Endothelial cell of umbilical vein (primary cell): ENCODE data around the gene PTGFR. TPM values are rescaled to one million over a fixed set of nuclear protein-coding genes. Genes with fewer than 3 reads are reported as not detected.

ENCODE experiments used
- BruUV-seq: library from RNA; stranded (reverse); fragments of 400-500 nt; replicated peaks from 2 replicates; lab custom pipeline; 2021; lab: Mats Ljungman, UMichigan
- CTCF ChIA-PET: fragments of 300-600, 350-600 bp; sonication (Branson Sonifier 250); formaldehyde crosslinking; loops from one replicate; lab custom pipeline; 2021; ENCODE audit warnings: antibody characterized with exemption, inconsistent platforms; lab: Charles Lee
- POLR2A ChIA-PET: fragments of 300-600, 350-600 bp; sonication (Branson Sonifier 250); formaldehyde crosslinking; loops from one replicate; lab custom pipeline; 2021; ENCODE audit warnings: antibody characterized with exemption, inconsistent platforms; lab: Charles Lee
- DNase-seq: peaks from one replicate; pipeline ENCODE4 v3.0.0-alpha.2; 2011; ENCODE audit warnings: low read depth, low spot score
- FAIRE-seq: peaks from 2 replicates; lab custom pipeline; 2011; peaks lifted over from hg19 to GRCh38; lab: Jason Lieb, UNC
- H2AFZ ChIP-seq: 2 replicates; pipeline ENCODE4 v1.6.0; 2012; ENCODE audit warnings: low read depth, low read length, control low read depth, inconsistent platforms
- H3K27ac ChIP-seq: 2 replicates; pipeline ENCODE4 v1.5.1; 2011; ENCODE audit warnings: low read depth, mild to moderate bottlenecking, control low read depth, low read length, moderate library complexity; ENCODE audit not compliant: insufficient read depth
- H3K27me3 ChIP-seq, 2 experiments: 2 replicates each; pipeline versions ENCODE4 v1.6.0 to v1.6.1; 2011; ENCODE audit warnings: low read length in 2 of 2, mixed read lengths in 1 of 2; ENCODE audit not compliant: control insufficient read depth in 2 of 2, insufficient read depth in 2 of 2
- H3K36me3 ChIP-seq, 2 experiments: 2 replicates in 1 of 2; 3 replicates in 1 of 2; pipeline ENCODE4 v1.5.1; 2011; ENCODE audit warnings: low read length in 2 of 2, mild to moderate bottlenecking in 1 of 2, moderate library complexity in 1 of 2; ENCODE audit not compliant: control insufficient read depth in 2 of 2, insufficient read depth in 2 of 2; ENCODE audit errors: extremely low read depth in 1 of 2
- H3K4me1 ChIP-seq: 3 replicates; pipeline ENCODE4 v1.5.1; 2011; ENCODE audit warnings: mild to moderate bottlenecking, low read length; ENCODE audit not compliant: control insufficient read depth, insufficient read depth; ENCODE audit errors: extremely low read depth
- H3K4me2 ChIP-seq: 2 replicates; pipeline ENCODE4 v1.6.1; 2011; ENCODE audit warnings: low read length, control low read depth, mixed read lengths; ENCODE audit not compliant: insufficient read depth
- H3K4me3 ChIP-seq, 3 experiments: fragments of 200-600 bp in 1 of 3; sonication (generic), shearing (Covaris generic) in 1 of 3; replicated peaks in 1 of 3; 2 replicates each; pipeline ENCODE4 v1.5.1; 2011 to 2016; ENCODE audit warnings: control low read depth in 3 of 3, low read length in 3 of 3, mild to moderate bottlenecking in 2 of 3, inconsistent platforms in 1 of 3, low read depth in 1 of 3, moderate library complexity in 1 of 3; ENCODE audit not compliant: insufficient read depth in 1 of 3
- H3K79me2 ChIP-seq: 2 replicates; pipeline ENCODE4 v1.6.0; 2012; ENCODE audit warnings: low read length, inconsistent platforms; ENCODE audit not compliant: control insufficient read depth, insufficient read depth
- H3K9ac ChIP-seq: replicated peaks from 2 replicates; pipeline ENCODE3; 2011; ENCODE audit warnings: low read length, control low read depth; ENCODE audit not compliant: insufficient read depth; ENCODE audit errors: extremely low read depth
- H3K9me1 ChIP-seq: replicated peaks from 3 replicates; pipeline ENCODE4 v1.6.0; 2011; ENCODE audit warnings: mild to moderate bottlenecking, low read length; ENCODE audit not compliant: control insufficient read depth, insufficient read depth; ENCODE audit errors: extremely low read depth
- H3K9me3 ChIP-seq: replicated peaks from 2 replicates; pipeline ENCODE4 v1.5.1; 2012; ENCODE audit warnings: low read length, inconsistent platforms; ENCODE audit not compliant: control insufficient read depth, insufficient read depth
- H4K20me1 ChIP-seq: replicated peaks from 2 replicates; pipeline ENCODE3; 2011; ENCODE audit warnings: mild to moderate bottlenecking, low read length; ENCODE audit not compliant: control insufficient read depth, insufficient read depth; ENCODE audit errors: extremely low read depth
- EZH2 ChIP-seq: IDR thresholded peaks from 2 replicates; pipeline ENCODE4 v1.6.1; 2012; ENCODE audit warnings: borderline replicate concordance, low read depth, mild to moderate bottlenecking, moderate library complexity, low read length, inconsistent platforms; ENCODE audit not compliant: severe bottlenecking
- FOS ChIP-seq: IDR thresholded peaks from 2 replicates; pipeline ENCODE4 v1.6.1; 2011; ENCODE audit warnings: mild to moderate bottlenecking, low read length, moderate library complexity, borderline replicate concordance; ENCODE audit not compliant: insufficient read depth
- MYC ChIP-seq: IDR thresholded peaks from one replicate; pipeline ENCODE4 v1.6.1; 2011; ENCODE audit warnings: mild to moderate bottlenecking, low read depth, low read length
- POLR2A ChIP-seq: IDR thresholded peaks from 2 replicates; pipeline ENCODE4 v1.6.1; 2012; ENCODE audit warnings: low read depth, mild to moderate bottlenecking, control low read depth, low read length
- POLR2AphosphoS5 ChIP-seq: IDR thresholded peaks from 2 replicates; pipeline ENCODE4 v1.6.1; 2012; ENCODE audit warnings: low read depth, mild to moderate bottlenecking, control low read depth, low read length, moderate library complexity; ENCODE audit not compliant: insufficient read depth
- dilution Hi-C: fragments of 300-500 bp; cut with MboI; formaldehyde crosslinking; loops from one replicate; pipeline ENCODE4 v1.15.0; 2019; ENCODE audit warnings: low sequenced_read_pairs; ENCODE audit not compliant: extremely low pct_ligation_motif_present
- intact Hi-C: fragments of 100-400 bp; cut with micrococcal nuclease; formaldehyde crosslinking; loops from one replicate; pipeline ENCODE4 v1.10.0; 2022
- polyA plus RNA-seq, 4 experiments: library from polyadenylated mRNA; depleted of rRNA in 3 of 4; stranded (reverse) in 3 of 4; unstranded in 1 of 4; fragments of >200 nt; gene quantifications; 2 replicates each; pipeline versions ENCODE4 v1.2.1 to v1.2.3, GENCODE V29; 2011 to 2012; ENCODE audit warnings: missing spikeins in 1 of 4
- total RNA-seq: library from RNA; stranded (reverse); gene quantifications from 2 replicates; pipeline ENCODE4 v1.2.3, GENCODE V29; 2021
- TF ChIP-seq, protein P1 (sequence below), 2 donors: IDR thresholded peaks; 1 replicate in 1 of 2; 2 replicates in 1 of 2; pipeline ENCODE4 v1.5.1; 2011; ENCODE audit warnings: low read length in 2 of 2, mild to moderate bottlenecking in 2 of 2, moderate library complexity in 2 of 2, control low read depth in 1 of 2, inconsistent platforms in 1 of 2, low read depth in 1 of 2; ENCODE audit not compliant: insufficient read depth in 1 of 2; ENCODE audit errors: extremely low read depth in 1 of 2
- TF ChIP-seq, protein P2 (sequence below): IDR thresholded peaks from 2 replicates; pipeline ENCODE4 v1.6.1; 2011; ENCODE audit not compliant: insufficient read depth, insufficient read length

Gene PTGFR
- total and polyA plus RNA-seq, 2 donors (not counting 3 experiments of a cell fraction or from before 2014, with no cell fraction given), result 0.11 to 0.24 TPM

DNA sequence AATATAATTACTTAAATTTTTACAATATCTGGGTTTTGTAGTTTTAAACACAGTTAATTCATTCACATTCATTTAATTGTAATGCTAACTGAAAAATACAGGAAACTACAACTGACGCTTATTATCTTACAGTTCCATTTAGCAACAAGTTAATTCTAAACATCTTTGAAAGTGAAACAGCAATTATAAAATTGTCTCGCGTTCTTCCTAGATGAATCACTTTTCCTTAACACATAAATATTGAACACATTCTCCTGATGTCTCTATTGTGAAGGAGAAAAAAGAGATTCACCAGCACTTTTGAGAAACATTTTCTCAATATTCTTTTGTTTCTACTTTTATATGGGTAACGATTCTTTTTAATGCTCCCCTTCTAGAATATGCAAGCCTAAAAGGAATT lies 6.4 kb downstream of the PTGFR start:
- Histone ChIP-seq H3K4me1 (no peaks in the 10 kb centered on the region), H3K4me2 (peak overlapping the region; percentile 68), H3K4me3 (peak overlapping the region in 1 of 3 experiments; percentile 31), H3K79me2 (no peaks in the 10 kb centered on the region), H3K36me3 (no peaks in the 10 kb centered on the region), H2AFZ (no peak overlapping the region), H3K27me3 (peaks cover 11 to 18% of the 10 kb centered on the region in 2 experiments), H3K27ac (no peak overlapping the region), H3K9me3 (no peaks in the 10 kb centered on the region), H3K9ac (peak overlapping the region; percentile 15), H4K20me1 (no peaks in the 10 kb centered on the region), H3K9me1 (no peaks in the 10 kb centered on the region)
- FAIRE-seq (no peak), DNase-seq (peak; percentile 35)
- no TSS peak for BruUV-seq
- ChIA-PET POLR2A (no interaction called here), CTCF (interaction anchor here (0.6 kb wide), 1 partner anchor 39 kb away, joined by 3 read pairs; no protein-coding TSS in a partner anchor)
- TF ChIP-seq MYC (no peak), FOS (peak; percentile 34)
- dilution Hi-C loops (no loop called here), intact Hi-C loops (loop anchor here (10.0 kb wide), 1 partner anchor 352 kb away; no protein-coding TSS in a partner anchor)

- H4K20me1 ChIP-seq, result no peaks in the 10 kb centered on the region
- no peaks in the 10 kb centered on the region for H3K79me2 ChIP-seq
- no peak overlapping the region for H3K4me2 ChIP-seq
- BruUV-seq, result no TSS peak
- FAIRE-seq (no peak), DNase-seq (no peak)
- POLR2A ChIA-PET, result no interaction called here
- H3K9me3 ChIP-seq, result no peaks in the 10 kb centered on the region
- H2AFZ ChIP-seq, result no peak overlapping the region
- H3K27me3 ChIP-seq, result peaks cover 7 to 12% of the 10 kb centered on the region in 2 experiments
- intact Hi-C loops (no loop called here), dilution Hi-C loops (no loop called here)
- H3K36me3 ChIP-seq, result no peaks in the 10 kb centered on the region
- no peak overlapping the region for H3K27ac ChIP-seq
- no peak overlapping the region for H3K4me3 ChIP-seq
- H3K9me1 ChIP-seq, result no peaks in the 10 kb centered on the region
- no peak overlapping the region for H3K9ac ChIP-seq
- peaks cover 8% of the 10 kb centered on the region for H3K4me1 ChIP-seq
- CTCF ChIA-PET, result no interaction called here
- no peak for TF ChIP-seq POLR2AphosphoS5
- no peak for TF ChIP-seq EZH2
- no peak for TF ChIP-seq MYC
- TF ChIP-seq POLR2A, result no peak
- TF ChIP-seq, protein P1, sequence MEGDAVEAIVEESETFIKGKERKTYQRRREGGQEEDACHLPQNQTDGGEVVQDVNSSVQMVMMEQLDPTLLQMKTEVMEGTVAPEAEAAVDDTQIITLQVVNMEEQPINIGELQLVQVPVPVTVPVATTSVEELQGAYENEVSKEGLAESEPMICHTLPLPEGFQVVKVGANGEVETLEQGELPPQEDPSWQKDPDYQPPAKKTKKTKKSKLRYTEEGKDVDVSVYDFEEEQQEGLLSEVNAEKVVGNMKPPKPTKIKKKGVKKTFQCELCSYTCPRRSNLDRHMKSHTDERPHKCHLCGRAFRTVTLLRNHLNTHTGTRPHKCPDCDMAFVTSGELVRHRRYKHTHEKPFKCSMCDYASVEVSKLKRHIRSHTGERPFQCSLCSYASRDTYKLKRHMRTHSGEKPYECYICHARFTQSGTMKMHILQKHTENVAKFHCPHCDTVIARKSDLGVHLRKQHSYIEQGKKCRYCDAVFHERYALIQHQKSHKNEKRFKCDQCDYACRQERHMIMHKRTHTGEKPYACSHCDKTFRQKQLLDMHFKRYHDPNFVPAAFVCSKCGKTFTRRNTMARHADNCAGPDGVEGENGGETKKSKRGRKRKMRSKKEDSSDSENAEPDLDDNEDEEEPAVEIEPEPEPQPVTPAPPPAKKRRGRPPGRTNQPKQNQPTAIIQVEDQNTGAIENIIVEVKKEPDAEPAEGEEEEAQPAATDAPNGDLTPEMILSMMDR (IDR thresholded peaks at IDR 0.05; ENCODE audit: extremely low read depth in 1 of 2, insufficient read depth in 1 of 2, low read depth in 1 of 2, low read length in 2 of 2), result no peak
- TF ChIP-seq, protein P2, sequence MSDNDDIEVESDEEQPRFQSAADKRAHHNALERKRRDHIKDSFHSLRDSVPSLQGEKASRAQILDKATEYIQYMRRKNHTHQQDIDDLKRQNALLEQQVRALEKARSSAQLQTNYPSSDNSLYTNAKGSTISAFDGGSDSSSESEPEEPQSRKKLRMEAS, result no peak
Observed at GRCh38 chr1:78500529-78500928, 9.8 kb downstream of the PTGFR start.
